Endothelial cell of umbilical vein (primary cell): ENCODE data around the gene GRID1. TPM values are rescaled to one million over a fixed set of nuclear protein-coding genes. Genes with fewer than 3 reads are reported as not detected.

Experiments
- BruUV-seq: library from RNA; stranded (reverse); fragments of 400-500 nt; replicated peaks from 2 replicates; lab custom pipeline; 2021; lab: Mats Ljungman, UMichigan
- CTCF ChIA-PET: fragments of 300-600, 350-600 bp; sonication (Branson Sonifier 250); formaldehyde crosslinking; loops from one replicate; lab custom pipeline; 2021; ENCODE audit warnings: antibody characterized with exemption, inconsistent platforms; lab: Charles Lee
- POLR2A ChIA-PET: fragments of 300-600, 350-600 bp; sonication (Branson Sonifier 250); formaldehyde crosslinking; loops from one replicate; lab custom pipeline; 2021; ENCODE audit warnings: antibody characterized with exemption, inconsistent platforms; lab: Charles Lee
- DNase-seq: peaks from one replicate; pipeline ENCODE4 v3.0.0-alpha.2; 2011; ENCODE audit warnings: low read depth, low spot score
- FAIRE-seq: peaks from 2 replicates; lab custom pipeline; 2011; peaks lifted over from hg19 to GRCh38; lab: Jason Lieb, UNC
- H2AFZ ChIP-seq: 2 replicates; pipeline ENCODE4 v1.6.0; 2012; ENCODE audit warnings: low read depth, low read length, control low read depth, inconsistent platforms
- H3K27ac ChIP-seq: 2 replicates; pipeline ENCODE4 v1.5.1; 2011; ENCODE audit warnings: low read depth, mild to moderate bottlenecking, control low read depth, low read length, moderate library complexity; ENCODE audit not compliant: insufficient read depth
- H3K27me3 ChIP-seq, 2 experiments: 2 replicates each; pipeline versions ENCODE4 v1.6.0 to v1.6.1; 2011; ENCODE audit warnings: low read length in 2 of 2, mixed read lengths in 1 of 2; ENCODE audit not compliant: control insufficient read depth in 2 of 2, insufficient read depth in 2 of 2
- H3K36me3 ChIP-seq, 2 experiments: 2 replicates in 1 of 2; 3 replicates in 1 of 2; pipeline ENCODE4 v1.5.1; 2011; ENCODE audit warnings: low read length in 2 of 2, mild to moderate bottlenecking in 1 of 2, moderate library complexity in 1 of 2; ENCODE audit not compliant: control insufficient read depth in 2 of 2, insufficient read depth in 2 of 2; ENCODE audit errors: extremely low read depth in 1 of 2
- H3K4me1 ChIP-seq: 3 replicates; pipeline ENCODE4 v1.5.1; 2011; ENCODE audit warnings: mild to moderate bottlenecking, low read length; ENCODE audit not compliant: control insufficient read depth, insufficient read depth; ENCODE audit errors: extremely low read depth
- H3K4me2 ChIP-seq: 2 replicates; pipeline ENCODE4 v1.6.1; 2011; ENCODE audit warnings: low read length, control low read depth, mixed read lengths; ENCODE audit not compliant: insufficient read depth
- H3K4me3 ChIP-seq, 3 experiments: fragments of 200-600 bp in 1 of 3; sonication (generic), shearing (Covaris generic) in 1 of 3; replicated peaks in 1 of 3; 2 replicates each; pipeline ENCODE4 v1.5.1; 2011 to 2016; ENCODE audit warnings: control low read depth in 3 of 3, low read length in 3 of 3, mild to moderate bottlenecking in 2 of 3, inconsistent platforms in 1 of 3, low read depth in 1 of 3, moderate library complexity in 1 of 3; ENCODE audit not compliant: insufficient read depth in 1 of 3
- H3K79me2 ChIP-seq: 2 replicates; pipeline ENCODE4 v1.6.0; 2012; ENCODE audit warnings: low read length, inconsistent platforms; ENCODE audit not compliant: control insufficient read depth, insufficient read depth
- H3K9ac ChIP-seq: replicated peaks from 2 replicates; pipeline ENCODE3; 2011; ENCODE audit warnings: low read length, control low read depth; ENCODE audit not compliant: insufficient read depth; ENCODE audit errors: extremely low read depth
- H3K9me1 ChIP-seq: replicated peaks from 3 replicates; pipeline ENCODE4 v1.6.0; 2011; ENCODE audit warnings: mild to moderate bottlenecking, low read length; ENCODE audit not compliant: control insufficient read depth, insufficient read depth; ENCODE audit errors: extremely low read depth
- H3K9me3 ChIP-seq: replicated peaks from 2 replicates; pipeline ENCODE4 v1.5.1; 2012; ENCODE audit warnings: low read length, inconsistent platforms; ENCODE audit not compliant: control insufficient read depth, insufficient read depth
- H4K20me1 ChIP-seq: replicated peaks from 2 replicates; pipeline ENCODE3; 2011; ENCODE audit warnings: mild to moderate bottlenecking, low read length; ENCODE audit not compliant: control insufficient read depth, insufficient read depth; ENCODE audit errors: extremely low read depth
- CTCF ChIP-seq, 2 donors: IDR thresholded peaks; 1 replicate in 1 of 2; 2 replicates in 1 of 2; pipeline ENCODE4 v1.5.1; 2011; ENCODE audit warnings: low read length in 2 of 2, mild to moderate bottlenecking in 2 of 2, moderate library complexity in 2 of 2, control low read depth in 1 of 2, inconsistent platforms in 1 of 2, low read depth in 1 of 2; ENCODE audit not compliant: insufficient read depth in 1 of 2; ENCODE audit errors: extremely low read depth in 1 of 2
- EZH2 ChIP-seq: IDR thresholded peaks from 2 replicates; pipeline ENCODE4 v1.6.1; 2012; ENCODE audit warnings: borderline replicate concordance, low read depth, mild to moderate bottlenecking, moderate library complexity, low read length, inconsistent platforms; ENCODE audit not compliant: severe bottlenecking
- FOS ChIP-seq: IDR thresholded peaks from 2 replicates; pipeline ENCODE4 v1.6.1; 2011; ENCODE audit warnings: mild to moderate bottlenecking, low read length, moderate library complexity, borderline replicate concordance; ENCODE audit not compliant: insufficient read depth
- GATA2 ChIP-seq: IDR thresholded peaks from 2 replicates; pipeline ENCODE4 v1.7.0; 2011; ENCODE audit warnings: low read depth, mild to moderate bottlenecking, moderate library complexity, mixed read lengths, low read length; ENCODE audit not compliant: insufficient read length, insufficient read depth
- JUN ChIP-seq: IDR thresholded peaks from 2 replicates; pipeline ENCODE4 v1.6.1; 2011; ENCODE audit warnings: borderline replicate concordance, low read depth; ENCODE audit not compliant: insufficient read length, insufficient read depth
- MAX ChIP-seq: IDR thresholded peaks from 2 replicates; pipeline ENCODE4 v1.6.1; 2011; ENCODE audit not compliant: insufficient read depth, insufficient read length
- MYC ChIP-seq: IDR thresholded peaks from one replicate; pipeline ENCODE4 v1.6.1; 2011; ENCODE audit warnings: mild to moderate bottlenecking, low read depth, low read length
- POLR2A ChIP-seq: IDR thresholded peaks from 2 replicates; pipeline ENCODE4 v1.6.1; 2012; ENCODE audit warnings: low read depth, mild to moderate bottlenecking, control low read depth, low read length
- POLR2AphosphoS5 ChIP-seq: IDR thresholded peaks from 2 replicates; pipeline ENCODE4 v1.6.1; 2012; ENCODE audit warnings: low read depth, mild to moderate bottlenecking, control low read depth, low read length, moderate library complexity; ENCODE audit not compliant: insufficient read depth
- dilution Hi-C: fragments of 300-500 bp; cut with MboI; formaldehyde crosslinking; loops from one replicate; pipeline ENCODE4 v1.15.0; 2019; ENCODE audit warnings: low sequenced_read_pairs; ENCODE audit not compliant: extremely low pct_ligation_motif_present
- intact Hi-C: fragments of 100-400 bp; cut with micrococcal nuclease; formaldehyde crosslinking; loops from one replicate; pipeline ENCODE4 v1.10.0; 2022
- polyA plus RNA-seq, 4 experiments: library from polyadenylated mRNA; depleted of rRNA in 3 of 4; stranded (reverse) in 3 of 4; unstranded in 1 of 4; fragments of >200 nt; gene quantifications; 2 replicates each; pipeline versions ENCODE4 v1.2.1 to v1.2.3, GENCODE V29; 2011 to 2012; ENCODE audit warnings: missing spikeins in 1 of 4
- total RNA-seq: library from RNA; stranded (reverse); gene quantifications from 2 replicates; pipeline ENCODE4 v1.2.3, GENCODE V29; 2021

Gene GRID1
- total and polyA plus RNA-seq, 2 donors (not counting 3 experiments of a cell fraction or from before 2014, with no cell fraction given), result not detected

- ChIA-PET CTCF (no interaction called here), POLR2A (no interaction called here)
- no peaks in the 10 kb centered on the region for H3K9me1 ChIP-seq
- no peak overlapping the region for H3K4me2 ChIP-seq
- no peak overlapping the region for H2AFZ ChIP-seq
- H3K4me3 ChIP-seq, result no peak overlapping the region
- no peak overlapping the region for H3K27ac ChIP-seq
- TF ChIP-seq JUN, result no peak
- TF ChIP-seq POLR2A, result no peak
- TF ChIP-seq CTCF (IDR thresholded peaks at IDR 0.05; ENCODE audit: extremely low read depth in 1 of 2, insufficient read depth in 1 of 2, low read depth in 1 of 2, low read length in 2 of 2), result no peak
- no peak for TF ChIP-seq MYC
- no peak for TF ChIP-seq MAX
- TF ChIP-seq POLR2AphosphoS5, result no peak
- TF ChIP-seq EZH2, result no peak
- TF ChIP-seq GATA2, result no peak
- no peak for TF ChIP-seq FOS
- FAIRE-seq (no peak), DNase-seq (no peak)
- intact Hi-C loops, result no loop called here
- no peaks in the 10 kb centered on the region for H3K79me2 ChIP-seq
- no peaks in the 10 kb centered on the region for H3K4me1 ChIP-seq
- no peaks in the 10 kb centered on the region for H3K9me3 ChIP-seq
- dilution Hi-C loops, result no loop called here
- no TSS peak for BruUV-seq
- no peak overlapping the region for H3K9ac ChIP-seq
- H3K27me3 ChIP-seq, result no peaks in the 10 kb centered on the region
- H4K20me1 ChIP-seq, result no peaks in the 10 kb centered on the region
- H3K36me3 ChIP-seq, result no peaks in the 10 kb centered on the region
These were observed 325.5 kb downstream of the GRID1 start for GRCh38 chr10:86041116-86041515.
